Glomerular endothelial cell (primary cell): ENCODE data around the gene HCRT. TPM values are rescaled to one million over a fixed set of nuclear protein-coding genes. Genes with fewer than 3 reads are reported as not detected.
"Not testable (repeated sequence)": the region's sequence is repeated elsewhere in the genome, so short reads cannot be mapped to it uniquely, and the experiment has no call there.

Experiments
- DNase-seq: peaks from one replicate; pipeline ENCODE4 v3.0.0-alpha.2; 2011; ENCODE audit warnings: low read depth, low spot score; ENCODE audit errors: extremely low read depth
- total RNA-seq: library from RNA; depleted of rRNA; stranded (reverse); fragments of >200 nt; gene quantifications from 2 replicates; pipeline ENCODE4 v1.2.3, GENCODE V29; 2015

HCRT gene, protein sequence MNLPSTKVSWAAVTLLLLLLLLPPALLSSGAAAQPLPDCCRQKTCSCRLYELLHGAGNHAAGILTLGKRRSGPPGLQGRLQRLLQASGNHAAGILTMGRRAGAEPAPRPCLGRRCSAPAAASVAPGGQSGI
- total RNA-seq: not detected in 2 replicates

- DNase-seq: no peak
Observed at GRCh38 chr17:42184713-42185620, at the start of gene HCRT. TSS of gene HCRT (minus strand) at chr17:42185452. CDS start at chr17:42185365, 87 bp downstream.

GRCh38 chr17:42233994-42234393, 48.7 kb upstream of the HCRT start:
- no peak for DNase-seq

DNA sequence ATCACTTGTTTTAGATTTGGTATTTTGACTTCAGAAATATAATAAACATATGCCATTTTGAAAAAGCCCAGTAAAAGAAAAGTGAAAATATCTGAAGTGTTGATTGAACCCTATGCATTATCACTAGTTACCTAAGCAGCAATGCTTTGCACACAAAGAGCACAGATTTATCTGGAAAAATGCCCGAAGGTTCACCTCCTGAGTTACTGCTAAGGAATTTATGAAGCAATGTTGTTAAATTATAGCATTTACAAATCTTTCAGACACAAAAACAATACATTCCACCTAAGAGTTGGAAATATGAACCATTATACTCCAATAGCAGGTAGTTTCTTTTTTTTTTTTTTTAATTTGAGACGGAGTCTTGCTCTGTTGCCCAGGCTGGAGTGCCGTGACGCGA, 47.9 kb upstream of the HCRT start:
- DNase-seq: no peak

GRCh38 chr17:42230225-42230624, 45.0 kb upstream of the HCRT start:
- DNase-seq: no peak

- DNase-seq: no peak
Observed at GRCh38 chr17:42227849-42228700, 42.8 kb upstream of the HCRT start.

- DNase-seq: no peak
Observed at GRCh38 chr17:42225646-42226045, 40.4 kb upstream of the HCRT start.

DNA sequence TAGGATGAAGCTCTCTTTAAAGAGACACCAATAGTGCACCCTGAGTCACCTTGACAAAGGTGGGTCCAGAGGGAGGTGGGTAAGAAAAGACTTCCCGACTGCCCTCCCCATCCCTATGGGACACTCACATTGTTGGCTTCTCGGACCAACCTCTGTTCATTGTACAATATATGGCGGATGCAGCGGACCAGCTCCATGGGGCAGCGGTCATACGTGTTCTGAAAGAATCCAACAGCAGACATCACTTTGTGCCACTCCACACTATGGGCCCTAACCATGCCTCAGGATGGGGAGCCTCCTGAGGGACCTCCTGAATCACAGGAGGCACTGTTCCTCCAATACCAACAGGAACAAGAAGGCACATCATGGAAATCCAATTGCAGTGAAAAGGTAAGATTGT, 39.4 kb upstream of the HCRT start:
- DNase-seq: no peak

- no peak for DNase-seq
Observed at GRCh38 chr17:42221886-42222745, 36.9 kb upstream of the HCRT start.

DNA sequence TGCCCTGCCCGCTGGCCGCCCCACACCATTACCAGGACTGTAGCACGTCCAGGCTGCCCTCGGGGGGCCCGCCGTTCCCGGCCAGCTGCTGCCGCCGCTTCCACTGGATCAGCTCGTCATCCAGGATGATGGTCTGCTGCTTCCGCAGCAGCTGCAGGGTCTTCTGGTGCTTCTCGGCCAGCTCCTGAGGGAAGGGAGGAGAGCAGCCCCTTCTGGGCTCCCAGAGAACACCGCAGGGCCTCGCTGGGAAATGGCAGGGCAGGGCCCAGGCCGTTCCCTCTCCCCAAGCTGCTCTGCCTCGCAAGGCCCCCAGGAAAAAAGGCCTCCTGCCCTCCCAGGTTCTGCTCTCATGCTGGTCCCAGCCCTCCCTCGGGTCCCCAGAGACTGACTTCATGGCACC, 34.0 kb upstream of the HCRT start:
- DNase-seq: not testable (repeated sequence)

DNA sequence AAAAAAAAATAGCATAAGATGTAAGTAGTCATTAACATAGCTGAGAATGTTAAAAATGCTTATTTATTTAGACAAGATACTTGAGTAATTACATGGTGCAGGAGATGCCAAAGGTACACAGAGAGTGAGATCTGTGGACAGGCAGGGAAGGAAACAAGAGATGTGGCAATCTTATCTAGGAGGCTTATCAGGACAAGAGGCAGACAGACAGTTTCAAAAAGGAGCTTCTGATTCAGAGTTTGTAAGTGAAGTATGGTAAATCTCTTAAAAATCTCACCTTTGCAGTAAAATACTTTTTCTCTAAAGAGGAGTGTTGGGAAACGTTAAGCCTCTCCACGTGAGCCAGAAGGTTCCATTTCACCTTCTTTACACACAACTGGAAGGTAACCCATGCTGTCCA, 28.9 kb upstream of the HCRT start:
- no peak for DNase-seq

DNA sequence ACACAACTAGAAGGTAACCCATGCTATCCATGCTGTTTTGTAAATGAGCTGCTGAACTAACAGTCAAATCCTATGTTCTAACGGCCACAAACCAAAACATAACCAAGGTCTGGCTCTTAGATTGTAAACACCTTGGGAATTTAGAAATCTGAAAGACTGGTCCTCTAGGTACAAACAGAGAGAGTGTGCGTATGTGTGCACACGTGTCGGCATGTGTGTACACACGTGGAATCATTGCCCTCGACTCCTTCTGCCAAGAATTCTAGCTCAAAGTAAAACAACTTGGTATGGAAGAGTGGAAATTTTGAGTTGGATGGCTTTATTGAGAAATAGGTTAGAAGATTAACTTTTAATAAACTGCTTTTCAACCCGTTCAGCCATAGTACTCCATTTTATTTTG, 27.1 kb upstream of the HCRT start:
- no peak for DNase-seq

DNA sequence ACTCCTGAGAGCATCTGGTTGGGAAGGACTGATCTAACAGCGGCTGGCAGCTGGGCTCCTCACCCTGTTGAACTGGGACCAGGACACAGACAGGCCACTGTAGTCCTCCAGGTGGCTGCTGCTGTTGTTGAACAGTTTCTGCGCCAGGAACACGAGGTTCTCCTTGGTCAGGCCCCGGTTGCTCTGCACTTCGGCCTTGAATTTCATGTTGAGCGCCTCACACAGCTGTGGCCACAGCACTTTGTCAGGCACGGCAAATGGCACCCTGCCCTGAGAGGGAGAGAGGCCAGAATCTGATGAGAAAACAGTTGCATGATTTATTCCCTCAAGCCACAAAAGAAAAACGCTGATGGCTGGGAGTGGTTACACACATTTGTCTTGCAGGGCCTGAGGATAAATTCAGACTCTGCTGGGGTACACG, 26.7 kb upstream of the HCRT start:
- DNase-seq: not testable (repeated sequence)

DNA sequence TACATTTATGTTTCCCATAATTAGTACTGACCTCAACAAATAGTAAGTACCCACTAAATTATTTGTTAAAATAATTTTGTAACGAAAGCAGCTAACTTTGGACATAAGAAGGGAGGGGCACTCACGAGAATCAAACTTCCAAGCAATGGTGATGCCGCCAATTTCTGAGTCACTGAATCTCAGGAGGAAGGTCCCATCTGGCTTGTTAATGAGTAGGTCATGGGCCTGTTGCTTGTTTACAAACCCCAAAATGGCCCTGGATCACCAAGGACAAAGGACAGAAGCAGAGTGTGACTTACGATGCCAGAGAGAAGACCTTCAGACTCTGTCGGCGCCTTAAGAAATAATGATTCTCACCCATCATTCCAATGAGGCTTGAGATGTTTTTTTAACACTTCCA, 24.8 kb upstream of the HCRT start:
- no peak for DNase-seq

DNA sequence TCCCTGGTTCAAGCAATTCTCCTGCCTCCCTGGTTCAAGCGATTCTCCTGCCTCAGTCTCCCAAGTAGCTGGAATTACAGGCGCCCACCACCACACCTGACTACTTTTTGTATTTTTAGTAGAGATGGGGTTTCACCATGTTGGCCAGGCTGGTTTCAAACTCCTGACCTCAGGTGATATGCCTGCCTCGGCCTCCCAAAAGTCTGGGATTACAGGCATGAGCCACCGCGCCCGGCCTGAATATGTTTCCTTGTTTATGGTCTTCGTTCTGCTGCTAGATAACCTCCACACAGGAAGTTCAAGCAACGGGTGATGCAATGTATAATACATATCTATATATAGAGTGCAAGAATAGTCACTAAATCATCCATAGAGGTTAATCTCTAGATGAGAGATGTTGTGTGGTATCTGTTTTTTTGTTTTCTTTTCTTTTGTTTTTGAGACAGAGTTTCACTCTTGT, 20.9 kb upstream of the HCRT start:
- not testable (repeated sequence) for DNase-seq

DNA sequence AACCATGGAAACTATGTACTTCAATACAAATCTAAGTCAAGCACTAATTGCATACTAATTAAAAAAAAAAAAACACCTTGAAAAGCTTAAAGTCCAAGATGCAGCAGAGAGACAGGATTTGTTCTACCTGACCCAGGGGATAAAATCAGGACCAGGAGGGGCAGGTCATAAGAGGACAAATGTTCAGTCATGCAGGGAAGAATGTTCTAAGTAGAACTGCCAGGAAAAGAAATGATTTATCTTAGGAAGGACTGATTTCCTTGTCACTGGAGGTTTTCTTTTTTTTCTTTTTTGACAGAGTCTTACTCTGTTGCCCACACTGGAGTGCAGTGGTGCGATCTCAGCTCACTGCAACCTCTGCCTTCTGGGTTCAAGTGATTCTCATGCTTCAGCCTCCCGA, 18.1 kb upstream of the HCRT start:
- no peak for DNase-seq

DNA sequence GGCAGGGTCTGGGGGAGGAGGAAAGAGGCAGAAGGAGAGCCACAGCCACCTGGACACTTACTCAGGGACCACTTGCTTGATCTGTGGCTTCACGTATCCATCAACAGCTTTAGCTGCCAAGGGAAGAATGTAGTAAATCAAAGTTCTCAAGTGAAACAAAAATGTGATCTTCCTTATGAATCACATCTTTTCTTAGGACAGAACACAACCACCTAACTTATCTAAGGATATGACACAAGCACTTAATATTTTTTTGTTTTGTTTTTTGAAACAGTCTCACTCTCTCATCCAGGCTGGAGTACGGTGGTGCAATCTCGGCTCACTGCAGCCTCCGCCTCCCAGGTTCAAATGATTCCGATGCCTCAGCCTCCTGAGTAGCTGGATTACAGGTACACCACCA, 17.4 kb upstream of the HCRT start:
- no peak for DNase-seq

DNA sequence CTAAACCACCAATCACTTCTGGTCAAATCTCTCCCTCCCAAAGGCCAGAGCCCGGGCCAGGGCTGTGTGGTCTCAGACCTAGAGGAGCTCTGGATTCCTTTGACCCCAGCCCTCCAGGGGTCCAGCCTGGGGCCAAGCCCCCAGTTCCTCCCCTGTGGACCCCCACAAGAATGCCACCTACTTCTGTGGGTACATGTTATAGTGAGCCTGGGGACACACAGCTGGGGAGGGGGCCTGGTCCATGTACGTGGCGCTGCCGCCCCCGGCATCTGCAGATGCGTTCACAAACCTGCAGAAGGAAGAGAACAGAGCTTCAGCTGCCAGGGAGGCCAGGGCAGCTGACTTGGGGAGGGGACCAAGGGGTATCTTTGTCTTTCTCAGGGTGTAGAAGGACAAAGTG, 16.9 kb upstream of the HCRT start:
- no peak for DNase-seq

- no peak for DNase-seq
Observed at GRCh38 chr17:42201458-42201772, 16.2 kb upstream of the HCRT start.

GRCh38 chr17:42200706-42201457, 15.6 kb upstream of the HCRT start:
- DNase-seq: no peak
